ENCODE measurements around the gene DDX39A.

DNA sequence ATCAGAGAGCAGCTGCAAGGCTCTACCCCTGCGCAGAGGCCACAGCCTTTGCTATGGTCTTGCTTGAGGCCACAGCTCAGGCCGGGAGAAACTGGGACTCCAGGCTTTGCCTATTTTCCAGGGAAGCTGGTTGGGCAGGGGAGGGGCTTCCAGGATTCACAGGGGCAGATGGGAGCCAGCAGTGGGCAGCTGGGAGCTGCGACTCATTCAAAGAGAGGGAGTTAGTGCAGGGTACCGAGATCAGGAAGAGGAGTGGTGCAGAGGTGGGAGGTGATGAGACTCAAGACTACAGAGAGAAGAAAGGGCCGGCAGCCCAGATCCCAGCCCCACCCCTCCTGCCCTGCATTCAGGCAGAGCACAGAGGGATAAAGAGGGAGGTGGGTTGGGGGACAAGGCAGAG, 25.8 kb downstream of the DDX39A start:
- TF ChIP-seq SP1 (IDR thresholded peaks at IDR 0.05): no peak
- no peak for TF ChIP-seq BHLHE40 (IDR thresholded peaks at IDR 0.05; ENCODE audit: borderline replicate concordance)
- TF ChIP-seq ARNT (IDR thresholded peaks at IDR 0.05): no peak
- TF ChIP-seq ZNF384 (IDR thresholded peaks at IDR 0.05): no peak
- TF ChIP-seq NFRKB (IDR thresholded peaks at IDR 0.05): no peak
- no peak for TF ChIP-seq ELF4 (IDR thresholded peaks at IDR 0.05)
- TF ChIP-seq FOXM1 (IDR thresholded peaks at IDR 0.05; ENCODE audit: borderline replicate concordance): no peak
- no peak for TF ChIP-seq FOXK2 (IDR thresholded peaks at IDR 0.05)

All from HEK293T (cell line).